ENCODE measurements around the gene LARGE2. TPM values are rescaled to one million over a fixed set of nuclear protein-coding genes. Genes with fewer than 3 reads are reported as not detected.

LARGE2 gene
- total and polyA plus RNA-seq, 9 of the 15 experiments (the other 6 are each of a cell fraction or from before 2014, with no cell fraction given) = 0.56 to 14.1 (median 6.6) TPM

GRCh38 chr11:45885274-45885920, 37.1 kb upstream of the LARGE2 start, which contains the start of gene MAPK8IP1 (continued):
- TF ChIP-seq POLR3G (IDR thresholded peaks at IDR 0.05; ENCODE audit: extremely low read depth, insufficient read length, insufficient replicate concordance) (no peak), RBFOX2 (IDR thresholded peaks at IDR 0.05; ENCODE audit: low read depth, low read length) (no peak), CXXC5 (CRISPR knock-in tag; IDR thresholded peaks at IDR 0.05) (peak; percentile 67), BRCA1 (IDR thresholded peaks at IDR 0.05) (no peak), BRCA1 (CRISPR knock-in tag; IDR thresholded peaks at IDR 0.05) (no peak), MIER1 (IDR thresholded peaks at IDR 0.05; ENCODE audit: low read depth) (peak; percentile 91), ZNF212 (CRISPR knock-in tag; IDR thresholded peaks at IDR 0.05) (no peak), ETV1 (tag; conservative IDR thresholded peaks at IDR 0.05; ENCODE audit: low read depth) (no peak), HDAC2 (IDR thresholded peaks at IDR 0.05) (no peak), OTX1 (CRISPR knock-in tag; IDR thresholded peaks at IDR 0.05) (no peak), ZNF384 (IDR thresholded peaks at IDR 0.05; ENCODE audit: low read depth, low read length) (no peak), PTRF (tag; IDR thresholded peaks at IDR 0.05) (no peak), CTBP1 (IDR thresholded peaks at IDR 0.05; ENCODE audit: borderline replicate concordance) (0 out of 2 replicates have a peak, but pooled peaks have one; percentile 38), SIN3A (IDR thresholded peaks at IDR 0.05; ENCODE audit: borderline replicate concordance in 2 of 2, control insufficient read depth in 1 of 2, low read depth in 2 of 2, low read length in 2 of 2) (peak; percentile 26 to 42; a peak in 1 of 4 replicates), GTF2A2 (tag; IDR thresholded peaks at IDR 0.05) (no peak), ZNF197 (CRISPR knock-in tag; IDR thresholded peaks at IDR 0.05; ENCODE audit: low read depth) (0 out of 2 replicates have a peak, but pooled peaks have one; percentile 52), HMGN3 (IDR thresholded peaks at IDR 0.05; ENCODE audit: borderline replicate concordance, extremely low read depth, insufficient read length, low read depth, low read length) (peak; percentile 63)
- TF ChIP-seq, protein P1, sequence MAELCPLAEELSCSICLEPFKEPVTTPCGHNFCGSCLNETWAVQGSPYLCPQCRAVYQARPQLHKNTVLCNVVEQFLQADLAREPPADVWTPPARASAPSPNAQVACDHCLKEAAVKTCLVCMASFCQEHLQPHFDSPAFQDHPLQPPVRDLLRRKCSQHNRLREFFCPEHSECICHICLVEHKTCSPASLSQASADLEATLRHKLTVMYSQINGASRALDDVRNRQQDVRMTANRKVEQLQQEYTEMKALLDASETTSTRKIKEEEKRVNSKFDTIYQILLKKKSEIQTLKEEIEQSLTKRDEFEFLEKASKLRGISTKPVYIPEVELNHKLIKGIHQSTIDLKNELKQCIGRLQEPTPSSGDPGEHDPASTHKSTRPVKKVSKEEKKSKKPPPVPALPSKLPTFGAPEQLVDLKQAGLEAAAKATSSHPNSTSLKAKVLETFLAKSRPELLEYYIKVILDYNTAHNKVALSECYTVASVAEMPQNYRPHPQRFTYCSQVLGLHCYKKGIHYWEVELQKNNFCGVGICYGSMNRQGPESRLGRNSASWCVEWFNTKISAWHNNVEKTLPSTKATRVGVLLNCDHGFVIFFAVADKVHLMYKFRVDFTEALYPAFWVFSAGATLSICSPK (IDR thresholded peaks at IDR 0.05; ENCODE audit: borderline replicate concordance) = peak; percentile 54; the same call in 1 of the 2 replicates
- TF ChIP-seq, protein P2, sequence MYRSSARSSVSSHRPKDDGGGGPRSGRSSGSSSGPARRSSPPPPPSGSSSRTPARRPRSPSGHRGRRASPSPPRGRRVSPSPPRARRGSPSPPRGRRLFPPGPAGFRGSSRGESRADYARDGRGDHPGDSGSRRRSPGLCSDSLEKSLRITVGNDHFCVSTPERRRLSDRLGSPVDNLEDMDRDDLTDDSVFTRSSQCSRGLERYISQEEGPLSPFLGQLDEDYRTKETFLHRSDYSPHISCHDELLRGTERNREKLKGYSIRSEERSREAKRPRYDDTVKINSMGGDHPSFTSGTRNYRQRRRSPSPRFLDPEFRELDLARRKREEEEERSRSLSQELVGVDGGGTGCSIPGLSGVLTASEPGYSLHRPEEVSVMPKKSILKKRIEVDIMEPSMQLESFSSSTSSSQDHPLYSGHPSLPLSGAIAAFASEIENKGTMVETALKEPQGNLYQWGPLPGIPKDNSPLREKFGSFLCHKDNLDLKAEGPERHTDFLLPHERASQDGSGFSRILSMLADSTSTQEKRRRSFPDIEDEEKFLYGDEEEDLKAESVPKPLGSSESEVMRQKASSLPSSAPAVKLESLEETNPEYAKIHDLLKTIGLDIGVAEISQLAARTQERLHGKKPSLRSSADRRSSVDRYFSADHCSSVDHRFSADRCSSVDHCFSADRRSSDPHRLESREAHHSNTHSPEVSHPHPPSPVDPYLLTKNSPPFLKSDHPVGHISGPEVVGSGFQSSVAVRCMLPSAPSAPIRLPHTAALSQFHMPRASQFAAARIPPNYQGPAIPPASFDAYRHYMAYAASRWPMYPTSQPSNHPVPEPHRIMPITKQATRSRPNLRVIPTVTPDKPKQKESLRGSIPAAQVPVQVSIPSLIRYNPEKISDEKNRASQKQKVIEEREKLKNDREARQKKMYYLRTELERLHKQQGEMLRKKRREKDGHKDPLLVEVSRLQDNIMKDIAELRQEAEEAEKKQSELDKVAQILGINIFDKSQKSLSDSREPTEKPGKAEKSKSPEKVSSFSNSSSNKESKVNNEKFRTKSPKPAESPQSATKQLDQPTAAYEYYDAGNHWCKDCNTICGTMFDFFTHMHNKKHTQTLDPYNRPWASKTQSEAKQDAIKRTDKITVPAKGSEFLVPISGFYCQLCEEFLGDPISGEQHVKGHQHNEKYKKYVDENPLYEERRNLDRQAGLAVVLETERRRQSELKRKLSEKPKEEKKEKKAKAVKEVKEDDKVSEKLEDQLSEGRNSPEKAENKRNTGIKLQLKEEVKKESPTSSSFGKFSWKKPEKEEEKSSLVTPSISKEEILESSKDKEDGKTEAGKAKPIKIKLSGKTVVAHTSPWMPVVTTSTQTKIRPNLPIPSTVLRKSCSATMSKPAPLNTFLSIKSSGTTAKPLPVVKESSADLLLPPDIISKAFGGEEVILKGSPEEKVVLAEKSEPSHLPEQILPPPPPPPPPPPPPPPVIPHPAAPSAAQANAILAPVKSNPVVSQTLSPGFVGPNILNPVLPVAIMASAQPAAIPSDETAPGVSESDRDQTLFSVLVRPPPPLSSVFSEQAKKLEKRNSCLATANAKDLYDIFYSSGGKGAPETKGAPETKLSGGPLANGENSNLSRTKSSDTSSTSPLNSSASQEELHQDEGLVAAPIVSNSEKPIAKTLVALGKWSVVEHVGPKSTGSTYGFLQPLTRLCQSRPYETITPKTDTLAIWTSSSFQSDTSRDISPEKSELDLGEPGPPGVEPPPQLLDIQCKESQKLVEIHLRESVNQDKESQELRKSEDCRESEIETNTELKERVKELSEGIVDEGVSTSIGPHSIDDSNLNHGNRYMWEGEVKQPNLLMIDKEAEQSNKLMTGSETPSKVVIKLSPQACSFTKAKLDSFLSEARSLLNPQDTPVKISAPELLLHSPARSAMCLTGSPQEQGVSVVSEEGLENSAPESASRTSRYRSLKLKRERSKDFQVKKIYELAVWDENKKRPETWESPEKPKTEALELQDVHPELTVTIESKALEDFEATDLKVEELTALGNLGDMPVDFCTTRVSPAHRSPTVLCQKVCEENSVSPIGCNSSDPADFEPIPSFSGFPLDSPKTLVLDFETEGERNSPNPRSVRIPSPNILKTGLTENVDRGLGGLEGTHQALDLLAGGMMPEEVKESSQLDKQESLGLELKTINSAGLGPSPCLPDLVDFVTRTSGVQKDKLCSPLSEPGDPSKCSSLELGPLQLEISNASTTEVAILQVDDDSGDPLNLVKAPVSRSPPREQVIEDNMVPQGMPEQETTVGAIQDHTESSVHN (IDR thresholded peaks at IDR 0.05; ENCODE audit: borderline replicate concordance in 1 of 2, low read depth in 1 of 2) = no peak

Data from K562 (cell line).